Measurements from ENCODE around the gene ZFAND2B.
A peak's percentile ranks its signal among the peaks of the same experiment; 100 is the strongest.
"Not testable (repeated sequence)": the region's sequence is repeated elsewhere in the genome, so short reads cannot be mapped to it uniquely, and the experiment has no call there.

The ZFAND2B gene

GRCh38 chr2:219175928-219176817 is 30.4 kb upstream of the ZFAND2B start:
- peak; percentile 59 for DNase-seq (ENCODE audit: low spot score)

DNA sequence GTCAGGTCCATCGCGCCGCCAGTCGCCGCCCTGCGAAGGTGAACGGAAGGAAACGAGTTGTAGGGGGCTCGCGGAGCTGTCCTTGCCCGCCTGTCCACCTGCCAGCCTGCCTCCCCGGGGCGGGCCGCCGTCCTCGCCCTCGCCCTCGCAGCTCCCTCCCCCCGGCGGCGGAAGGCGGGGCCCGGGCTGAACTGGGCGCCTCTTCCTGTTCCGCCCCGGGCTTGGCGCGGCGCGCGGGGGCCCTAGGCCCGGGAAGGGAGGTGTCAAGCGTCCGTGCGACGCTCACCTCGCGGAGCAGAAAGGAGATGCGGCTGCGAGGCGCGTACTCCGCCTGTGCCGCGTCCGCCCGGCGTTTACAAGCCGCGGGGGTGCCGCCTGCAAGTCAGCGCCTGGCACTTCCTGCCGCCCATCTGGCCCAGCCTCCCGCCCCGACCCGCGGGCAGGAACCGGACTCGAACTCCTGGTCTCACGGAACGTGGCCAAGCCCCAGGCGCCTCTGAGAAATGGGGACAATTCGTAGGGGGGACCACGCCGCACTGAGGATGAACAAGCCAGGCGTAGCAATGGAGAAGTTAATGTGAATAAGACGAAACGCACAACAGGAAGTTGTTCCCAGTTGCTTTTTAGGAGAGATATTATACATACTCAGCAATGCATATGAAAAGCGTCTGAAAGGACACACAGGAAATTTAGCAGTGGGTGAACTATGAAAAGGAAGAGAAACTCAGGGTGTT is 29.6 kb upstream of the ZFAND2B start, which contains the start of gene CNPPD1:
Gene CNPPD1 (minus strand): TSS at position 108 of the 734 bp plus-strand sequence. CDS start 97 bp downstream, at position 11.
- peak; percentile 82 for DNase-seq (ENCODE audit: low spot score)

GRCh38 chr2:219177552-219178376 is 28.8 kb upstream of the ZFAND2B start, which contains the start of gene RETREG2:
Gene RETREG2, plus strand, starts transcription at chr2:219178275. Its CDS starts 78 bp downstream, at chr2:219178353.
- peak; percentile 84 for DNase-seq (ENCODE audit: low spot score)

DNA sequence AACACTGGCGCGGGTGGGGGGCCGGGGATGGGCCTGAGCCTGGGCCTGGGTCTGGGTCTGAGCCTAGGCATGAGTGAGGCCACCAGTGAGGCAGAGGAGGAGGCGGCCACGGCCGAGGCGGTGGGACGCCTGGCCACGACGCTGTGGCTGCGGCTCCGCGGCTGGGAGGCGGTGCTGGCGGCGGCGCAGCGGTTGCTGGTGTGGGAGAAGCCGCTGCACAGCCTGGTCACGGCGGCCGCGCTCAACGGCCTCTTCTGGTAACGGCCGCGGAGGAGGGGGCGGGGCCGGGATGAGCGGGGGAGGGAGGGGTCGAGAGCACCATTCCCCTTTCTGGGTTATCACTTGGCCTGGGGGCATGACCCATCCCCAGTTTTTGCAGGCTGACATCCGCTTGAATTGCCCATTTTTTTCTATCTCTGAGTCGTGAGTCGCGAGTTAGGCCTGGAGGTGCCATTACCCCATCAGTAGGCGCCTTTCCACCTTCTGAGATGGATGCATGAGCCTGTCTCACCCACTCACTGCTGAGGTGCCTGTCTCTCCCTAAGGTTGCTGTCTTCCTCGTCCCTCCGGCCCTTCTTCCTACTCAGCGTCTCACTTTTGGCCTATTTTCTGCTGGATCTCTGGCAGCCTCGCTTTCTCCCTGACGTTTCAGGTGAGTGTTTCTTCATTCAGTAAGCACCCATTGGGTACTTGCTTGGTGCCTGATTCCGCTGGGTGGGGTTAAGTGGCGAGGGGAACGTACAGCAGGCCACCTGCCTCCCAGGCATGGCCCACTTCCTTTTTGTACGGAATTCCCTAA is 28.0 kb upstream of the ZFAND2B start:
- peak; percentile 20 for DNase-seq (ENCODE audit: low spot score)

DNA sequence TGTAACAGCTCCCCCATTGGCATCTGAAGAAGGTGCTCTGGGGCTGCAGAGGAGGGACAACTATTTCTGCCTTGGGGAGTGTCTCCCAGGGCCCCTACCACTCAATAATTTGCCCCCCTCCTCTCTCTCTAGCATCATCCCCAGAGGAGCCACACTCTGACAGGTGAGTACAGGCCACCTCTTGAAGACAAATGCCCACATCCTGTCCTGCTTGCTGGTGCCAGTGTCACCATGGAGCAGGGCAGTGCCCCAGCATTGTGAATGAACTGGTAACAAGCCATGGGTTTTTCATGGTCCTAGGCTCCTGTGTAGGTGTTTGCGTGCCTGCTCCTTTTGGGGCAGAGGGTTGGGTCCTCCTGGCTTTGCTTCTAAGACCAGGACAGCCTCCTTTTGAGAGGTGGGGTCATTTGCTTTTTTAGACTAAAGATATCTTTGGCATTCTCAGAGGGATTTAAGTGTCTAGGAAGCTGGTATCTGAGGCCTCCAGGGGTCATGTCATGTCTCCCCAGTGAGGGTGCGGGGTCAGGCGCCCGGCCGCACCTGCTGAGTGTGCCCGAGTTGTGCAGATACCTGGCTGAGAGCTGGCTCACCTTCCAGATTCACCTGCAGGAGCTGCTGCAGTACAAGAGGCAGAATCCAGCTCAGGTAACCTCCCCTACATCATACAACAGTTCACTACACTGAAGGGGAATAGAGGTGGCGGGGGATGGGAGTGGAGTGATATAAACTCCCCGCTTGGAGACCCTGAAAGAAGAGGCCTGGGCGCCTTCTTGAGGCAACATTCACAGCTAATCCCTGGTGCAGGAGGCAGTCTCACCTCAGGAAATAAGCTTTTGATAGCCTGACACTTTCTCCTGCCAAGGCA is 26.7 kb upstream of the ZFAND2B start:
- no peak for DNase-seq (ENCODE audit: low spot score)

- no peak for DNase-seq (ENCODE audit: low spot score)
Measured at GRCh38 chr2:219180961-219181360, 25.6 kb upstream of the ZFAND2B start.

DNA sequence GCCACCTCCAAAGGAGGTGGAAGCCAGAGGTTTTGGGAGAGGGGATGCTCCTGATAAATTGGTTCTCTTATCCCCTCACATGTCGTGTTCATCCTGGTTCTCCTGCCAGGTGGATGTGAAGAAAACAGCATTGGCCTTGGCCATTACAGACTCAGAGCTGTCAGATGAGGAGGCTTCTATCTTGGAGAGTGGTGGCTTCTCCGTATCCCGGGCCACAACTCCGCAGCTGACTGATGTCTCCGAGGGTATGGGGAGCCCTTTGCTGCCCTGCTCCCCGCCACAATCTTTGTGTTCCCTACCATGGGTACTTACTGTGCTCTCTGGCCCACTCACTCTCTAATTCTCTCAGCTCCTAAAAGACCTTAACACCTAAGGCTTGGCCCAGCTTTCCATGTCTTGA is 25.1 kb upstream of the ZFAND2B start:
- no peak for DNase-seq (ENCODE audit: low spot score)

DNA sequence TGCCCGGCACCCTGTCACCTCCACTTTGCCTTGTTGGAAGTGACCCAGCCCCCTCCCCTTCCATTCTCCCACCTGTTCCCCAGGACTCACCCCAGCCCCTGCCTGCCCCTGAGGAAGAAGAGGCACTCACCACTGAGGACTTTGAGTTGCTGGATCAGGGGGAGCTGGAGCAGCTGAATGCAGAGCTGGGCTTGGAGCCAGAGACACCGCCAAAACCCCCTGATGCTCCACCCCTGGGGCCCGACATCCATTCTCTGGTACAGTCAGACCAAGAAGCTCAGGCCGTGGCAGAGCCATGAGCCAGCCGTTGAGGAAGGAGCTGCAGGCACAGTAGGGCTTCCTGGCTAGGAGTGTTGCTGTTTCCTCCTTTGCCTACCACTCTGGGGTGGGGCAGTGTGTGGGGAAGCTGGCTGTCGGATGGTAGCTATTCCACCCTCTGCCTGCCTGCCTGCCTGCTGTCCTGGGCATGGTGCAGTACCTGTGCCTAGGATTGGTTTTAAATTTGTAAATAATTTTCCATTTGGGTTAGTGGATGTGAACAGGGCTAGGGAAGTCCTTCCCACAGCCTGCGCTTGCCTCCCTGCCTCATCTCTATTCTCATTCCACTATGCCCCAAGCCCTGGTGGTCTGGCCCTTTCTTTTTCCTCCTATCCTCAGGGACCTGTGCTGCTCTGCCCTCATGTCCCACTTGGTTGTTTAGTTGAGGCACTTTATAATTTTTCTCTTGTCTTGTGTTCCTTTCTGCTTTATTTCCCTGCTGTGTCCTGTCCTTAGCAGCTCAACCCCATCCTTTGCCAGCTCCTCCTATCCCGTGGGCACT is 24.0 kb upstream of the ZFAND2B start:
- DNase-seq (ENCODE audit: low spot score), result no peak

DNA sequence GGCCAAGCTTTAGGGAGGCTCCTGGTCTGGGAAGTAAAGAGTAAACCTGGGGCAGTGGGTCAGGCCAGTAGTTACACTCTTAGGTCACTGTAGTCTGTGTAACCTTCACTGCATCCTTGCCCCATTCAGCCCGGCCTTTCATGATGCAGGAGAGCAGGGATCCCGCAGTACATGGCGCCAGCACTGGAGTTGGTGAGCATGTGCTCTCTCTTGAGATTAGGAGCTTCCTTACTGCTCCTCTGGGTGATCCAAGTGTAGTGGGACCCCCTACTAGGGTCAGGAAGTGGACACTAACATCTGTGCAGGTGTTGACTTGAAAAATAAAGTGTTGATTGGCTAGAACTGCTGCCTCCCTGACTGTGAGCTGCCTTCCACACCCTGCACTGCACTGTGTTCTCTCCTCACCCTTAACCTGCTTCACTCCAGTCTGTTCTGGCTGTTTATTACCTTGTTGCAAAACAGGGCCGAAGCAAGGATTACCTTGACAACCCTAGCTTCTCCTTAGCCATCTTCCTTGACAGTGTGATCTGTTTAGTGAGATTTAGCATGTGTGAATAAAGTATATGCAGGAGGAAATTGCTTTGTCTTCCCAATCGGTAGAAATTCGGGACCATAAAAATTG is 23.3 kb upstream of the ZFAND2B start:
- no peak for DNase-seq (ENCODE audit: low spot score)

GRCh38 chr2:219184121-219184520 is 22.5 kb upstream of the ZFAND2B start:
- DNase-seq (ENCODE audit: low spot score), result peak; percentile 96

GRCh38 chr2:219186754-219187456 is 19.7 kb upstream of the ZFAND2B start:
- no peak for DNase-seq (ENCODE audit: low spot score)

DNA sequence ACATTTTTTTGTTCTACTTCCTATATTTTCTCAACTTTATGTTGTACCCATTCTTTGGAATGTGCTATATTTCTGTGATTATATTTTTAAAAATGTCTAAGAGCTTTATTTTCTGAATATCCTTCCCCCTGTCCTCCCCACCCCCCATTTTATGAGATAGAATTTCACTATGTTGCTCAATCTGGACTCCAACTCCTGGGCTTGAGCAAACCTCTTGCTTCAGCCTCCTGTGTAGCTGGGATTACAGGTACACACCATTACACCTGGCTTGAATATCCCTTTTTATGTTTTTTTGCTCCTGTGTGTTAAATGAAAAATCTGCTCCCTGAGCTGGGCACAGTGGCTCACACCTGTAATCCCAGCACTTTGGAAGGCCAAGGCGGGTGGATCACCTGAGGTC is 9.2 kb upstream of the ZFAND2B start:
- no peak for DNase-seq (ENCODE audit: low spot score)

DNA sequence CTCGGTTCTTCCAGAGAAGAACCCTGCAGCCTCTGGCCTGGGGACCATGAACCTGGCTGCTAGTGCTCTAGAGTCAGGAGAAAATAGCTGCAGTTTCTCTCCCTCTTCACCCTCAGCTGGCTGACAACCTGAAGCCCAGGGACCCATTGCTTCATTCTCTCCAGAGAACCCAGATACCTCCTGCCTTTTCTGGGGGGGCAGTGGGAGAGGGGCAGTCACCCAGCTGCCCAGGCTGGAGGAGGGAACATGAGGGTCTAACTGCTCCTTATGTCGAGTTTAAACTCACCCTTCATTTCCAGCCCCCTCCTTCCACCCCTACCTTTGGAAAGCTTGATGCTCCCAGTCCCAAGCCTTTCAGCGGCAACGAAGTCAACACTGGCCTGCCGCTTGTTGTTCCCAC is 7.6 kb upstream of the ZFAND2B start:
- no peak for DNase-seq (ENCODE audit: low spot score)

- no peak for DNase-seq (ENCODE audit: low spot score)
Measured at GRCh38 chr2:219199470-219200211, 6.9 kb upstream of the ZFAND2B start.

- DNase-seq (ENCODE audit: low spot score), result not testable (repeated sequence)
Measured at GRCh38 chr2:219200502-219201326, 5.9 kb upstream of the ZFAND2B start.

DNA sequence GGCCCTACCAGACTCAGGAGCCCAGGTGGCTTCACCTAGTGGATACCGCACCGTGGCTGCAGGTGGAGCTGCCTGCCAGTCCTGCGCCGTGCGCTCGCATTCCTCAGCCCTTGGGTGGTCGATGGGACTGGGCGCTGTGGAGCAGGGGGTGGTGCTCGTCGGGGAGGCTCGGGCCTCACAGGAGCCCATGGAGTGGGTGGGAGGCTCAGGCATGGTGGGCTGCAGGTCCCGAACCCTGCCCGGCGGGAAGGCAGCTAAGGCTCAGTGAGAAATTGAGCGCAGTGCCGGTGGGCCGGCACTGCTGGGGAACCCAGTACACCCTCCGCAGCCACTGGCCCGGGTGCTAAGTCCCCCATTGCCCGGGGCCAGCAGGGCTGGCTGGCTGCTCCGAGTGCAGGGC is 5.3 kb upstream of the ZFAND2B start:
- DNase-seq (ENCODE audit: low spot score), result not testable (repeated sequence)

Data from cerebellar cortex (tissue), 1 donor.